Body of pancreas (tissue), 4 donors: Measurements from ENCODE around the gene MLPH. TPM values are rescaled to one million over a fixed set of nuclear protein-coding genes. Genes with fewer than 3 reads are reported as not detected.
A peak's percentile ranks its signal among the peaks of the same experiment; 100 is the strongest.

Experiments used
- ATAC-seq: fragments of 150-250 bp; one replicate; pipeline ENCODE4 v1.9.1; 2016
- DNase-seq, 4 donors: peaks; one replicate each; pipeline ENCODE4 v3.0.0-alpha.2; 2019
- H3K27ac ChIP-seq, 4 donors: fragments of 200-600 bp; sonication (generic); 1 replicate in 3 of 4; 2 replicates in 1 of 4; pipeline versions ENCODE4 v1.5.1 to v1.6.1; 2016 to 2019; ENCODE audit warnings: mild to moderate bottlenecking in 1 of 4, mixed read lengths in 1 of 4, moderate library complexity in 1 of 4
- H3K27me3 ChIP-seq, 2 donors: fragments of 200-600 bp; sonication (generic); one replicate each; pipeline ENCODE4 v1.6.0; 2016; ENCODE audit warnings: mild to moderate bottlenecking in 1 of 2
- H3K36me3 ChIP-seq, 2 donors: fragments of 200-600 bp; sonication (generic); replicated peaks in 1 of 2; 2 replicates each; pipeline ENCODE4 v1.5.1; 2016; ENCODE audit warnings: low read depth in 2 of 2; ENCODE audit not compliant: insufficient read depth in 1 of 2
- H3K4me1 ChIP-seq: fragments of 200-600 bp; sonication (generic); one replicate; pipeline ENCODE4 v1.6.0; 2016
- H3K4me3 ChIP-seq, 2 donors: fragments of 200-600 bp; sonication (generic); 1 replicate in 1 of 2; 2 replicates in 1 of 2; pipeline ENCODE4 v1.5.1; 2016 to 2019
- H3K9me3 ChIP-seq, 3 donors: fragments of 200-600 bp; sonication (generic); 1 replicate in 2 of 3; 2 replicates in 1 of 3; pipeline ENCODE4 v1.5.1; 2016
- CTCF ChIP-seq, 7 experiments: fragments of 450-650 bp in 4 of 7; fragments of 200-600 bp in 3 of 7; sonication (generic) in 3 of 7; IDR thresholded peaks; one replicate each; pipeline ENCODE4 v1.5.1; 2016 to 2019; ENCODE audit warnings: antibody characterized with exemption in 7 of 7
- POLR2A ChIP-seq, 3 donors: fragments of 450-650 bp; IDR thresholded peaks; one replicate each; pipeline ENCODE4 v1.6.1; 2016; ENCODE audit warnings: antibody characterized with exemption in 3 of 3, mild to moderate bottlenecking in 2 of 3
- WGBS, 2 donors: methylation state at CpG; one replicate each; pipeline ENCODE4 v1.1.5; 2017; 5-methylcytosine and 5-hydroxymethylcytosine counted together
- intact Hi-C: fragments of 100-400 bp; cut with DNase I; formaldehyde crosslinking; loops from one replicate; pipeline ENCODE4 v1.15.1; 2023
- total RNA-seq, 2 donors: library from RNA; depleted of rRNA; stranded (reverse); fragments of >200 nt; gene quantifications; one replicate each; pipeline ENCODE4 v1.1.0, GENCODE V29; 2016

The MLPH gene
- total RNA-seq, 2 donors from 2014 or later, result 30.3 to 64.3 TPM

- ATAC-seq (no peak), DNase-seq (no peak)
- no peak overlapping the region for H3K27ac ChIP-seq
- whole genome bisulfite sequencing, 2 donors, result 3 to 5% methylated on average over 12 to 36 of the region's 36 CpGs
- no peak for TF ChIP-seq POLR2A (IDR thresholded peaks at IDR 0.05)
- TF ChIP-seq CTCF (IDR thresholded peaks at IDR 0.05), result no peak
- intact Hi-C loops, result no loop called here
- H3K4me1 ChIP-seq, result peaks cover 69% of the 10 kb centered on the region
- peak overlapping the region; percentile 17 to 34 for H3K4me3 ChIP-seq
- H3K27me3 ChIP-seq, result no peaks in the 10 kb centered on the region
- H3K9me3 ChIP-seq, result no peaks in the 10 kb centered on the region
- no peaks in the 10 kb centered on the region for H3K36me3 ChIP-seq
Measured at GRCh38 chr2:237486334-237486818, 675 bp upstream of the MLPH start.

- peak overlapping the region; percentile 47 to 77 (median 54) for H3K27ac ChIP-seq
- H3K4me1 ChIP-seq, result peaks cover 59% of the 10 kb centered on the region
- no peaks in the 10 kb centered on the region for H3K27me3 ChIP-seq
- ATAC-seq (peak; percentile 2), DNase-seq (peak in 2 of 4 donors; percentile 40 to 63)
- H3K36me3 ChIP-seq, result no peaks in the 10 kb centered on the region
- H3K4me3 ChIP-seq, result peak overlapping the region; percentile 17 to 34
- intact Hi-C loops, result no loop called here
- TF ChIP-seq CTCF (IDR thresholded peaks at IDR 0.05) (no peak), POLR2A (IDR thresholded peaks at IDR 0.05) (peak in 1 of 3 donors; percentile 17)
- WGBS, 2 donors, result 32% methylated on average over 12 of the region's 14 CpGs; no CpG with 5 or more reads in 1 of the 2 donors
- H3K9me3 ChIP-seq, result no peaks in the 10 kb centered on the region
Measured at GRCh38 chr2:237487496-237487895, 445 bp downstream of the MLPH start.

GRCh38 chr2:237488295-237488694 is 1.2 kb downstream of the MLPH start:
- TF ChIP-seq POLR2A (IDR thresholded peaks at IDR 0.05), result no peak
- no peak for TF ChIP-seq CTCF (IDR thresholded peaks at IDR 0.05)
- Histone ChIP-seq H3K27me3 (no peaks in the 10 kb centered on the region), H3K9me3 (no peaks in the 10 kb centered on the region), H3K4me1 (peaks cover 51% of the 10 kb centered on the region), H3K27ac (peak overlapping the region in 1 of 4 donors; percentile 5), H3K36me3 (no peaks in the 10 kb centered on the region), H3K4me3 (no peak overlapping the region)
- WGBS, 2 donors, result 90 to 100% methylated on average over 1 to 6 of the region's 6 CpGs
- DNase-seq, result no peak
- no peak for ATAC-seq
- intact Hi-C loops, result no loop called here

GRCh38 chr2:237488901-237489860 is 2.1 kb downstream of the MLPH start:
- DNase-seq (peak; percentile 66 to 80 (median 75)), ATAC-seq (peak; percentile 67)
- intact Hi-C loops, result no loop called here
- 37 to 39% methylated on average over 6 of the region's 6 CpGs for WGBS, 2 donors
- H3K4me3 ChIP-seq, result no peak overlapping the region
- no peaks in the 10 kb centered on the region for H3K9me3 ChIP-seq
- H3K27me3 ChIP-seq, result no peaks in the 10 kb centered on the region
- H3K36me3 ChIP-seq, result no peaks in the 10 kb centered on the region
- TF ChIP-seq POLR2A (IDR thresholded peaks at IDR 0.05), result no peak
- TF ChIP-seq CTCF (IDR thresholded peaks at IDR 0.05), result no peak
- peak overlapping the region; percentile 51 to 78 (median 70) for H3K27ac ChIP-seq
- peaks cover 48% of the 10 kb centered on the region for H3K4me1 ChIP-seq
